Measurements from ENCODE around the gene B3GAT1. TPM values are rescaled to one million over a fixed set of nuclear protein-coding genes. Genes with fewer than 3 reads are reported as not detected.

The B3GAT1 gene
- total RNA-seq, 1 experiment from 2014 or later: 0.23 TPM

DNA sequence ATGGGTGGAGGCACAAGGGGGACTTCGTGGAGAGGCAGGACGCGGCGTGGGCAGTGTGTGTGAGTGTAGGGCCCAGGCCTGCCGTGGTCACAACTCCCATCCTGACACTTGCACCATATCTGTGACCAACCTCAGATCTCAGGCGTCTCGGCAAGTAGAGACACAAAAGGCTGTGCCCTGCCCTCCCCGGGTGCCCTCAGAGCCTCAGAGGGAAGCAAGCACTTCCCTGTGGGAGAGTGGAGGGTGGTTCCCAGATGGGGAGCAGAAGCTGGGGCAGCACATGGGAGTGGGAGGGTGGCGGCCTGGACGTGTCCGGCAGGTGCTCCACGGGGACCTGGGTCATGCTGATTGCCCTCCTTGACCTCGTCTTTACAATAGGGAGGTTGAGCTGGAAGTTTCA, 20.4 kb downstream of the B3GAT1 start:
- DNase-seq (ENCODE audit: low spot score): no peak

GRCh38 chr11:134390706-134391569, 21.1 kb downstream of the B3GAT1 start:
- DNase-seq (ENCODE audit: low spot score): no peak

- no peak for DNase-seq (ENCODE audit: low spot score)
Measured at GRCh38 chr11:134389464-134390180, 22.4 kb downstream of the B3GAT1 start.

GRCh38 chr11:134388590-134388989, 23.5 kb downstream of the B3GAT1 start:
- DNase-seq (ENCODE audit: low spot score): no peak

- no peak for DNase-seq (ENCODE audit: low spot score)
Measured at GRCh38 chr11:134387501-134387900, 24.5 kb downstream of the B3GAT1 start.

- no peak for DNase-seq (ENCODE audit: low spot score)
Measured at GRCh38 chr11:134386945-134387344, 25.1 kb downstream of the B3GAT1 start.

DNA sequence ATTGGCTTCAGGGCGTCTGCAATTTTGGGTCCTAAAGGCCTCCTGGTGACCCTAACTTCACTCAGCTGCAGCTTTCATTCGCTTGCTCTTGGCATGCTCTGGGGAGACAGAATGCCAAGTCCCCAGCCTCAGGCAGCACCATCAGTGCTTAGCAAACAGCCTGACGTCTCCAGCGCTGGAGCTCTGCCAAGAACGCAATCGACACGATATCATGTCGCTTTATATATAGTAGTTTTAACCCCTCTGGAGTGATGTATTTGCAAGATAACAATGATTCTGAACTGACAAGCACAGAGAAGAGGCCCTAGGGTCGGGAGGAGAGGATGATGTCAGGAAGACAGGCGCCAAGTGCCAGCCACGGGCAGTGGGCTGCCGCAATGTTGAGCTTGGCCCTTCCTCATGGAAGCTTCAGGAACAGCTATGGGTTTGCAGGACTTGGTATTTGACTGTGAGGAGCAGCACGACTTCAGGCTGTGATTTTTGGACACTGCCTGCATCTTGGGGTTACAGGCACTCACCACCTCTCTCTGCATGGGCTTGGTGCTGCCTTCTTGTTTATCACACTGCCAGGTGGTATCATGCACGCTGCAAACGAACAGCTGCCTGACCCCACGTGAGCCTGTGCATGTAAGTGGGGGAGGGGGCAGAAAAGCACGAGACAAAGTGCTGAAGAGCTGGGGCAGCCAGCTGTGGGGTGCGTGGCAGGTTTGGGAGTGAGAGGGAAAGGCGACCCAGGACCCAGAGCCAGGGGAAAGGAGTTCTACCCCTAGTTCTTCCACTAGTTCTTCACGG, 26.1 kb downstream of the B3GAT1 start:
- DNase-seq (ENCODE audit: low spot score): no peak

- DNase-seq (ENCODE audit: low spot score): no peak
Measured at GRCh38 chr11:134385171-134385570, 26.9 kb downstream of the B3GAT1 start.

- DNase-seq (ENCODE audit: low spot score): no peak
Measured at GRCh38 chr11:134384406-134384805, 27.6 kb downstream of the B3GAT1 start.

GRCh38 chr11:134383576-134384221, 28.3 kb downstream of the B3GAT1 start:
- DNase-seq (ENCODE audit: low spot score): no peak

- no peak for DNase-seq (ENCODE audit: low spot score)
Measured at GRCh38 chr11:134382830-134383229, 29.2 kb downstream of the B3GAT1 start.

DNA sequence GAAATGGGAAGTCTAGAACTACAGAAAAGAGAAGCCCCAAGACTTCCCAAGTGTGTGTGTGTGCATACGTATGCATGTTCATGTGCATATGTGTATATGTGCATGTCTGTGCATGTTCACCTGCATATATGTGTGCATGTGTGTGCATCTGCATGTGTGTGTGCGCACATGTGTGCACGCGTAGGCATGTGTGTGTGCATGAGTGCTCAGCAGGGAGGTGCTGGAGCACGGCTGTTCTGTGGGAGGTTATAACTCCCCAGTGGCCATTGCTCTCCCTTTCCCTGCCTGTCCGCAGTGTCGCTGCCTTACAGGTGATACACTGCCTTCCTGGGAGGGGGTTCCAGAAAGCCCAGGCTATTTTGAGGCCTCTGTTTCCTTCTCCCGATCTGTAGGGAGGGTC, 29.8 kb downstream of the B3GAT1 start:
- no peak for DNase-seq (ENCODE audit: low spot score)

DNA sequence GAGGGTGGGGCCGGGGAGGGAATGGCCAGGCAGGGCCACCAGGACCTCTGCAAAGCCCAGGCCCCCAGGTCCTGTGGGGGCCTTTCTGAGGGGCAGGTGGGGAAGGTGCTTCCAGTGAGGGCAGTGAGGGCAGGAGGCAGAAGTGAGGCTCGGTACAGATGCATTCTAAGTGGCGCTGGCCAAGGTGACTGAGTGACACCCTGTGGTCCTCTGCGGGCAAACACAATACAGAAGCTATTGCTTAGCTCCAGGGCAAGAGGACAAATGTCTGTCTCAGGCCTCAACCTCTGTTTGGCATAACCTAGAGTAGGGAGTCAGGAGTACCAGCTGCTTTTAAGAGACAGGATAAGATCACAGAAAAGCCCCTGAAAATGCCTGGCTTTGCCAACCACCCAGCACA, 31.3 kb downstream of the B3GAT1 start:
- DNase-seq (ENCODE audit: low spot score): peak; percentile 17

DNA sequence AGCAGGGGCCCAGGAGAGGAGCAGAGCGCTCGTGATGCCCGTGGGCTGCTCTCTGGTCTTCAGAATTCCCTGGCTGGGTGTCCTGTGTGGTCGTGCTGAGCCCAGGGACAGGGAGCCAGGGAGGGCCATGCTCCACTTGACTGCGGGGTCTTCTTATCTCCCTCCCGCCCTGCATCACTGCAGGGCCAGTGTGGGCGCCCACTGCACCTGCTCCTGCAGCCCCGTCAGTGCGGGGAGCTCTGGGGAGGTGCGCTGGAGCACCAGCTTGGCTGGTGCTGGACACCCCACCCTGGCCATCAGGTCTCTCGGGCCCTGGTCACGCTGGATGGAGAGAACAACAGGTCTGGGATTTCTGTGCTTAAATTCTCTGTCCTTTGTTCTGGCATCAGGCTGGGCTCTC, 31.8 kb downstream of the B3GAT1 start:
- no peak for DNase-seq (ENCODE audit: low spot score)

- no peak for DNase-seq (ENCODE audit: low spot score)
Measured at GRCh38 chr11:134379241-134379640, 32.8 kb downstream of the B3GAT1 start.

GRCh38 chr11:134377876-134378275, 34.2 kb downstream of the B3GAT1 start:
- no peak for DNase-seq (ENCODE audit: low spot score)

DNA sequence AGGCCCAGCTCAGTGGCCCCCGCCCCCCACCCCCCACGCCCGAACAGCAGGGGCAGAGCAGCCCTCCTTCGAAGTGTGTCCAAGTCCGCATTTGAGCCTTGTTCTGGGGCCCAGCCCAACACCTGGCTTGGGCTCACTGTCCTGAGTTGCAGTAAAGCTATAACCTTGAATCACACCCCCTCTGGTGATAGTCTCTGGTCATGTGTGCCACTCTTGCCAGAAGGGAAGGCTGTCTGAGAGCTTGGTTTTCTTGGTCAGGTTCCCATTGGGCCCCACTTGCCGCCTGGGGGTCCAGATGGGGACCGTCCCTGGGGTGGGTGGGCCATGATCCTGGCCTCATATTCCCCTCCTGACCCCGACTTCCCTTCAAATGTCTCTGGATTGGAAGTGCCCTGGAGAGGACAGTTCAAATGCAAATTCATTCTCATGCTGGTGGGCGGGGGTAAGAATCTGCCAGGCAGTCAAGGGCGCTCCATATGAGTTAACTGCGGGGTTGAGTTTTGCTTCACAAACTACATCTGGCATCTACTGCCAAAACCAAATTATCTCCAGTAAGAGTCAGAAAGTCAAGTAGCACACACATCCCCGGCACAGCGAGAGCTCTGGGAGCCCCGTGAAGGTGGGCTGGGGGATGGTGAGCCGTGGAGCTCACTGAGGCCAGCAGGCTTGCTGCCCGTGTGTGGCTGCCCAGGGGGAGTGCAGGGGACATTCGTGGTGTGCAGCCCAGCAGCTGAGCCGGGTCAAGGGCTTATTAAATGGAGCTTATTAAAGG, 35.7 kb downstream of the B3GAT1 start:
- no peak for DNase-seq (ENCODE audit: low spot score)

GRCh38 chr11:134374891-134375550, 37.0 kb downstream of the B3GAT1 start:
- DNase-seq (ENCODE audit: low spot score): no peak

DNA sequence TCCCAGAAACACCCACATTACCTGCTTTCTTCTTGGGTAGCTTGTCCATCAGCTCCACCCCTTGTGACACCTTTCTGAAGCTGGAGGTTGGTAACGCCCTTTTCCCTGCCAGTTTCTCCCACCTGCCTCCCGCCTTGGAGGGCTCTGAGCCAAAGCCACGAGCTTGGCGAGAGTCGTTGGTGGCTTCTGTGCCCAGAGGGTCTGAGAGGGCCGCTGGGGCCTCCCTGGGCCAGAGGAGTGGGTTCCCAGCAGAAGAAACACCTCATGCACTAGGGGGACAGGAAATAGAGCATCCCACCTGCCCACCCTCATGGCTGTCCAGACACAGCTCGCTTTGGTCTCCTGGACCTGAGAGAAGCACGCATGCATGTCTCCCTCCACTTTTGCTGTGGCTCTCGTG, 37.9 kb downstream of the B3GAT1 start:
- no peak for DNase-seq (ENCODE audit: low spot score)

GRCh38 chr11:134373591-134374052, 38.4 kb downstream of the B3GAT1 start:
- no peak for DNase-seq (ENCODE audit: low spot score)

Measured in HT-29 (cell line).